A673 (cell line): Measurements from ENCODE around the gene CRX. TPM values are rescaled to one million over a fixed set of nuclear protein-coding genes. Genes with fewer than 3 reads are reported as not detected.

Experiments used
- BruUV-seq: library from RNA; stranded (reverse); fragments of 400-500 nt; replicated peaks from 2 replicates; lab custom pipeline; 2021; lab: Mats Ljungman, UMichigan
- CTCF ChIA-PET: fragments of 300-600 bp; sonication (Branson Sonifier 250); formaldehyde crosslinking; loops from one replicate; lab custom pipeline; 2022; ENCODE audit warnings: antibody characterized with exemption; lab: Charles Lee
- POLR2A ChIA-PET: fragments of 300-600 bp; sonication (Branson Sonifier 250); formaldehyde crosslinking; loops from one replicate; lab custom pipeline; 2022; ENCODE audit warnings: antibody characterized with exemption; ENCODE audit not compliant: low non-redundant PET; lab: Charles Lee
- DNase-seq: peaks from one replicate; pipeline ENCODE4 v3.0.0-alpha.2; 2015; ENCODE audit warnings: low spot score
- H3K27ac ChIP-seq: fragments of 200-600 bp; sonication (generic); 2 replicates; pipeline ENCODE4 v1.5.1; 2016; ENCODE audit warnings: mixed run types, low read depth, mild to moderate bottlenecking, mixed read lengths, antibody characterized with exemption, low read length; ENCODE audit not compliant: poor library complexity, severe bottlenecking
- H3K27me3 ChIP-seq: fragments of 200-600 bp; sonication (generic); replicated peaks from 2 replicates; pipeline ENCODE4 v1.6.1; 2017; ENCODE audit warnings: mixed run types, low read depth, mild to moderate bottlenecking, mixed read lengths, antibody characterized with exemption, low read length; ENCODE audit not compliant: insufficient read depth, poor library complexity
- H3K36me3 ChIP-seq: fragments of 200-600 bp; sonication (generic); 2 replicates; pipeline ENCODE4 v1.6.1; 2016; ENCODE audit warnings: mixed run types, mild to moderate bottlenecking, mixed read lengths, antibody characterized with exemption, low read length; ENCODE audit not compliant: insufficient read depth, poor library complexity, severe bottlenecking
- H3K4me1 ChIP-seq: fragments of 200-600 bp; sonication (generic); 2 replicates; pipeline ENCODE4 v1.6.1; 2017; ENCODE audit warnings: mixed run types, mild to moderate bottlenecking, mixed read lengths, antibody characterized with exemption, low read length; ENCODE audit not compliant: insufficient read depth, poor library complexity, severe bottlenecking
- H3K4me3 ChIP-seq: fragments of 200-600 bp; sonication (generic); 2 replicates; pipeline ENCODE4 v1.5.1; 2016; ENCODE audit warnings: low read depth, mixed run types, mild to moderate bottlenecking, mixed read lengths, low read length; ENCODE audit not compliant: poor library complexity, severe bottlenecking
- H3K9me3 ChIP-seq: fragments of 200-600 bp; sonication (generic); 2 replicates; pipeline ENCODE4 v1.6.1; 2016; ENCODE audit warnings: mixed run types, low read depth, mild to moderate bottlenecking, mixed read lengths, antibody characterized with exemption, low read length; ENCODE audit not compliant: poor library complexity, severe bottlenecking
- CTCF ChIP-seq: fragments of 300-800, 200-600 bp; sonication (generic); conservative IDR thresholded peaks from 2 replicates; pipeline ENCODE4 v1.5.1; 2017; ENCODE audit warnings: low read depth, mild to moderate bottlenecking, antibody characterized with exemption, low read length, moderate library complexity, mixed read lengths
- EZH2 ChIP-seq: fragments of 200-600 bp; sonication (generic); IDR thresholded peaks from 2 replicates; pipeline ENCODE4 v1.6.1; 2017; ENCODE audit warnings: borderline replicate concordance, low read depth, mild to moderate bottlenecking, mixed read lengths, antibody characterized with exemption, low read length; ENCODE audit not compliant: poor library complexity, severe bottlenecking
- intact Hi-C: fragments of 100-400 bp; cut with micrococcal nuclease; formaldehyde crosslinking; loops from one replicate; pipeline ENCODE4 v1.10.0; 2022; ENCODE audit not compliant: unreplicated experiment
- total RNA-seq: library from RNA; stranded (reverse); gene quantifications from 2 replicates; pipeline ENCODE4 v1.2.3, GENCODE V29; 2021

Gene CRX
- total RNA-seq, 1 experiment from 2014 or later, result not detected

DNA sequence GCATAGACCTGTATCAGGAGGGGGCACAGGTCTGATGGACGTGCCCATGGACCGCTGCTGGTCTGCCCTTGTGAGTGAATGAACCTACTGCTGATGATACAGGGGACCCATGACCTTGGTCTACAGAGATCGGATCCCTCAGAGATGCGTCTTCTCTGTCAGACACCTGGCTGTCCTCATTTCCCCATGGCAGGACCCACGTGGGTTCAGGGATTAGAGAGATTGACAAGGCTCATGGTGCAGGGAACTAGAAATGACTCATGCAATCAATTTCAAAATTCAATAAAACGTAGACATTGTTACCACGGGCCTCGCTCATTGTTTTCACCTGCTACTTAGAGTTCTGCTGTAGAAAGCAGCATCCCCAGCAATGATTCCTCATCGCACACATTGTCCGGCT lies 16.4 kb upstream of the CRX start:
- no peak for DNase-seq
- Histone ChIP-seq H3K27me3 (no peaks in the 10 kb centered on the region), H3K4me1 (no peaks in the 10 kb centered on the region), H3K4me3 (no peak overlapping the region), H3K27ac (no peak overlapping the region), H3K36me3 (no peaks in the 10 kb centered on the region), H3K9me3 (no peaks in the 10 kb centered on the region)
- ChIA-PET CTCF (no interaction called here), POLR2A (no interaction called here)
- intact Hi-C loops, result no loop called here
- TF ChIP-seq EZH2, result no peak
- no peak for TF ChIP-seq CTCF
- no TSS peak for BruUV-seq

- ChIA-PET CTCF (interaction anchor here (0.6 kb wide), 1 partner anchor 15 kb away, joined by 3 read pairs; no protein-coding TSS in a partner anchor), POLR2A (no interaction called here)
- no peak for DNase-seq
- no peak for TF ChIP-seq CTCF
- Histone ChIP-seq H3K4me1 (no peaks in the 10 kb centered on the region), H3K9me3 (no peaks in the 10 kb centered on the region), H3K27me3 (no peaks in the 10 kb centered on the region), H3K27ac (no peak overlapping the region), H3K4me3 (no peak overlapping the region), H3K36me3 (no peaks in the 10 kb centered on the region)
- intact Hi-C loops, result no loop called here
- BruUV-seq, result no TSS peak
Observed at GRCh38 chr19:47806435-47806834, 15.3 kb upstream of the CRX start.

- POLR2A ChIA-PET, result no interaction called here
- intact Hi-C loops, result loop anchor here (1.0 kb wide), 1 partner anchor 50 kb away; no protein-coding TSS in a partner anchor
- CTCF ChIA-PET, result no interaction called here
- no peaks in the 10 kb centered on the region for H3K9me3 ChIP-seq
- H3K27ac ChIP-seq, result no peak overlapping the region
- no peaks in the 10 kb centered on the region for H3K27me3 ChIP-seq
- no peak overlapping the region for H3K4me3 ChIP-seq
- no TSS peak for BruUV-seq
- DNase-seq, result peak; percentile 82
- H3K36me3 ChIP-seq, result no peaks in the 10 kb centered on the region
- no peaks in the 10 kb centered on the region for H3K4me1 ChIP-seq
- TF ChIP-seq CTCF (peak; percentile 70), EZH2 (no peak)
Observed at GRCh38 chr19:47813304-47813994, 8.3 kb upstream of the CRX start.
